CD4-positive, alpha-beta T cell treated with Interleukin-15 for 4 hours (primary cell): ENCODE data around the gene ITPRID1.
"Not testable (repeated sequence)": the region's sequence is repeated elsewhere in the genome, so short reads cannot be mapped to it uniquely, and the experiment has no call there.

ENCODE experiments used
- DNase-seq: peaks from one replicate; pipeline ENCODE4 v3.0.0-alpha.2; 2020; ENCODE audit warnings: low spot score

Gene ITPRID1

GRCh38 chr7:31516680-31517502 is 3.0 kb downstream of the ITPRID1 start:
- no peak for DNase-seq

GRCh38 chr7:31517513-31517912 is 3.6 kb downstream of the ITPRID1 start:
- DNase-seq = no peak

- DNase-seq = no peak
Observed at GRCh38 chr7:31518766-31519165, 4.9 kb downstream of the ITPRID1 start.

- no peak for DNase-seq
Observed at GRCh38 chr7:31521336-31522010, 7.6 kb downstream of the ITPRID1 start.

- DNase-seq = no peak
Observed at GRCh38 chr7:31526864-31527263, 13.0 kb downstream of the ITPRID1 start.

GRCh38 chr7:31529103-31529502 is 15.2 kb downstream of the ITPRID1 start:
- no peak for DNase-seq

- DNase-seq = not testable (repeated sequence)
Observed at GRCh38 chr7:31540651-31541185, 26.8 kb downstream of the ITPRID1 start.

GRCh38 chr7:31545549-31545948 is 31.7 kb downstream of the ITPRID1 start:
- no peak for DNase-seq

- DNase-seq = no peak
Observed at GRCh38 chr7:31549611-31550010, 35.7 kb downstream of the ITPRID1 start.

GRCh38 chr7:31550432-31550831 is 36.5 kb downstream of the ITPRID1 start:
- no peak for DNase-seq

GRCh38 chr7:31553661-31554081 is 39.8 kb downstream of the ITPRID1 start:
- no peak for DNase-seq

GRCh38 chr7:31562002-31562401 is 48.1 kb downstream of the ITPRID1 start:
- DNase-seq = no peak

- DNase-seq = no peak
Observed at GRCh38 chr7:31563522-31563921, 49.6 kb downstream of the ITPRID1 start.

- no peak for DNase-seq
Observed at GRCh38 chr7:31563951-31564350, 50.1 kb downstream of the ITPRID1 start.

- DNase-seq = no peak
Observed at GRCh38 chr7:31564661-31565060, 50.8 kb downstream of the ITPRID1 start.

GRCh38 chr7:31569528-31569927 is 55.6 kb downstream of the ITPRID1 start:
- no peak for DNase-seq

- DNase-seq = no peak
Observed at GRCh38 chr7:31583526-31583925, 69.6 kb downstream of the ITPRID1 start.

- no peak for DNase-seq
Observed at GRCh38 chr7:31583942-31584341, 70.1 kb downstream of the ITPRID1 start.

GRCh38 chr7:31595390-31595789 is 81.5 kb downstream of the ITPRID1 start:
- no peak for DNase-seq

GRCh38 chr7:31602041-31602625 is 88.2 kb downstream of the ITPRID1 start:
- DNase-seq = no peak

- DNase-seq = no peak
Observed at GRCh38 chr7:31603046-31603445, 89.2 kb downstream of the ITPRID1 start.

GRCh38 chr7:31613604-31614003 is 99.7 kb downstream of the ITPRID1 start:
- DNase-seq = no peak

- no peak for DNase-seq
Observed at GRCh38 chr7:31633467-31633866, 119.6 kb downstream of the ITPRID1 start.
